Peyer's patch (tissue), 4 donors: ENCODE results near the gene CHMP1A. TPM values are rescaled to one million over a fixed set of nuclear protein-coding genes. Genes with fewer than 3 reads are reported as not detected.

Experiments used
- DNase-seq, 3 donors: peaks; one replicate each; pipeline ENCODE4 v3.0.0-alpha.2; 2017 to 2019
- H3K27ac ChIP-seq, 4 donors: fragments of 200-600 bp; sonication (generic); one replicate each; pipeline ENCODE4 v1.5.1; 2016 to 2019
- H3K27me3 ChIP-seq, 2 donors: fragments of 200-600 bp; sonication (generic); one replicate each; pipeline ENCODE4 v1.5.1; 2019
- H3K36me3 ChIP-seq, 3 donors: fragments of 200-600 bp; sonication (generic); one replicate each; pipeline ENCODE4 v1.5.1; 2016 to 2019
- H3K4me1 ChIP-seq, 4 donors: fragments of 200-600 bp; sonication (generic); one replicate each; pipeline ENCODE4 v1.5.1; 2016 to 2019
- H3K4me3 ChIP-seq, 4 donors: fragments of 200-600 bp; sonication (generic); 1 replicate in 3 of 4; 2 replicates in 1 of 4; pipeline ENCODE4 v1.5.1; 2016 to 2019; ENCODE audit warnings: mild to moderate bottlenecking in 1 of 4
- H3K9me3 ChIP-seq, 4 donors: fragments of 200-600 bp; sonication (generic); one replicate each; pipeline ENCODE4 v1.5.1; 2016 to 2019; ENCODE audit warnings: mild to moderate bottlenecking in 1 of 4
- CTCF ChIP-seq, 6 experiments: fragments of 450-650 bp in 4 of 6; fragments of 200-600 bp in 2 of 6; sonication (generic) in 1 of 6; IDR thresholded peaks; one replicate each; pipeline ENCODE4 v1.5.1; 2017 to 2019; ENCODE audit warnings: antibody characterized with exemption in 6 of 6, mild to moderate bottlenecking in 3 of 6, moderate library complexity in 1 of 6
- POLR2A ChIP-seq, 2 donors: fragments of 450-650 bp; IDR thresholded peaks; one replicate each; pipeline ENCODE4 v1.5.1; 2017; ENCODE audit warnings: antibody characterized with exemption in 2 of 2, mild to moderate bottlenecking in 2 of 2, moderate library complexity in 2 of 2
- total RNA-seq, 4 donors: library from RNA; depleted of rRNA; stranded (reverse); fragments of >200 nt; gene quantifications; one replicate each; pipeline ENCODE4 v1.1.0, GENCODE V29; 2016

CHMP1A gene
- total RNA-seq, 4 donors from 2014 or later = 88.3 to 246 (median 196) TPM

- Histone ChIP-seq H3K27ac (no peak overlapping the region), H3K4me3 (no peak overlapping the region), H3K36me3 (peaks cover 0 to 59% (median 0%) of the 10 kb centered on the region in 3 donors), H3K9me3 (no peaks in the 10 kb centered on the region), H3K27me3 (no peaks in the 10 kb centered on the region), H3K4me1 (no peaks in the 10 kb centered on the region)
- TF ChIP-seq CTCF (IDR thresholded peaks at IDR 0.05) (no peak), POLR2A (IDR thresholded peaks at IDR 0.05) (no peak)
- no peak for DNase-seq
Observed at GRCh38 chr16:89646270-89646669, 11.2 kb downstream of the CHMP1A start.

GRCh38 chr16:89645122-89645521, 12.4 kb downstream of the CHMP1A start:
- Histone ChIP-seq H3K27me3 (no peaks in the 10 kb centered on the region), H3K4me1 (peaks cover 0 to 7% (median 4%) of the 10 kb centered on the region in 4 donors), H3K9me3 (no peaks in the 10 kb centered on the region), H3K4me3 (no peak overlapping the region), H3K27ac (no peak overlapping the region), H3K36me3 (peaks cover 0 to 48% (median 0%) of the 10 kb centered on the region in 3 donors)
- no peak for TF ChIP-seq POLR2A (IDR thresholded peaks at IDR 0.05)
- no peak for TF ChIP-seq CTCF (IDR thresholded peaks at IDR 0.05)
- peak in 1 of 3 donors; percentile 49 for DNase-seq

- H3K27me3 ChIP-seq = no peaks in the 10 kb centered on the region
- no peak overlapping the region for H3K4me3 ChIP-seq
- peaks cover 0 to 9% (median 4%) of the 10 kb centered on the region in 4 donors for H3K4me1 ChIP-seq
- H3K36me3 ChIP-seq = peaks cover 0 to 36% (median 0%) of the 10 kb centered on the region in 3 donors
- no peaks in the 10 kb centered on the region for H3K9me3 ChIP-seq
- H3K27ac ChIP-seq = no peak overlapping the region
- DNase-seq = peak in 1 of 3 donors; percentile 47
- TF ChIP-seq CTCF (IDR thresholded peaks at IDR 0.05) (no peak), POLR2A (IDR thresholded peaks at IDR 0.05) (no peak)
Observed at GRCh38 chr16:89643769-89644300, 13.7 kb downstream of the CHMP1A start.

- DNase-seq = no peak
- Histone ChIP-seq H3K9me3 (no peaks in the 10 kb centered on the region), H3K4me3 (no peak overlapping the region), H3K4me1 (peaks cover 0 to 9% (median 4%) of the 10 kb centered on the region in 4 donors), H3K27ac (no peak overlapping the region), H3K36me3 (peaks cover 0 to 43% (median 0%) of the 10 kb centered on the region in 3 donors), H3K27me3 (no peaks in the 10 kb centered on the region)
- TF ChIP-seq POLR2A (IDR thresholded peaks at IDR 0.05) = no peak
- no peak for TF ChIP-seq CTCF (IDR thresholded peaks at IDR 0.05)
Observed at GRCh38 chr16:89642574-89642973, 14.9 kb downstream of the CHMP1A start.

- Histone ChIP-seq H3K4me1 (peaks cover 0 to 9% (median 4%) of the 10 kb centered on the region in 4 donors), H3K9me3 (no peaks in the 10 kb centered on the region), H3K27me3 (no peaks in the 10 kb centered on the region), H3K4me3 (peak overlapping the region in 1 of 4 donors; percentile 33), H3K36me3 (peaks cover 0 to 44% (median 0%) of the 10 kb centered on the region in 3 donors), H3K27ac (no peak overlapping the region)
- no peak for DNase-seq
- no peak for TF ChIP-seq POLR2A (IDR thresholded peaks at IDR 0.05)
- TF ChIP-seq CTCF (IDR thresholded peaks at IDR 0.05) = no peak
Observed at GRCh38 chr16:89641458-89642119, 15.9 kb downstream of the CHMP1A start.
